HuH-7 (cell line): ENCODE measurements around the gene S100B.
"Not testable (repeated sequence)": the region's sequence is repeated elsewhere in the genome, so short reads cannot be mapped to it uniquely, and the experiment has no call there.

ENCODE experiments used
- DNase-seq: peaks from one replicate; pipeline ENCODE4 v3.0.0; 2011; ENCODE audit warnings: low spot score

Gene S100B

GRCh38 chr21:46600978-46601377, 3.9 kb downstream of the S100B start:
- DNase-seq = no peak

GRCh38 chr21:46600305-46600704, 4.6 kb downstream of the S100B start:
- DNase-seq = no peak

- no peak for DNase-seq
These were observed 6.0 kb downstream of the S100B start for GRCh38 chr21:46598581-46599572.

GRCh38 chr21:46597896-46598343, 7.0 kb downstream of the S100B start:
- no peak for DNase-seq

GRCh38 chr21:46597031-46597430, 7.9 kb downstream of the S100B start:
- no peak for DNase-seq

- no peak for DNase-seq
These were observed 8.7 kb downstream of the S100B start for GRCh38 chr21:46596201-46596600.

GRCh38 chr21:46594276-46594675, 10.6 kb downstream of the S100B start:
- no peak for DNase-seq

GRCh38 chr21:46585191-46585953, 19.5 kb downstream of the S100B start:
- no peak for DNase-seq

- no peak for DNase-seq
These were observed 23.0 kb downstream of the S100B start for GRCh38 chr21:46581780-46582307.

- not testable (repeated sequence) for DNase-seq
These were observed 25.5 kb downstream of the S100B start for GRCh38 chr21:46579394-46579793.

- DNase-seq = not testable (repeated sequence)
These were observed 27.1 kb downstream of the S100B start for GRCh38 chr21:46577786-46578185.

GRCh38 chr21:46572850-46573249, 32.0 kb downstream of the S100B start:
- DNase-seq = no peak

GRCh38 chr21:46570631-46571030, 34.3 kb downstream of the S100B start:
- no peak for DNase-seq

GRCh38 chr21:46570119-46570518, 34.8 kb downstream of the S100B start:
- DNase-seq = no peak

- DNase-seq = no peak
These were observed 35.8 kb downstream of the S100B start for GRCh38 chr21:46569081-46569480.

- no peak for DNase-seq
These were observed 36.3 kb downstream of the S100B start for GRCh38 chr21:46568562-46568961.

GRCh38 chr21:46567348-46567747, 37.5 kb downstream of the S100B start:
- no peak for DNase-seq

- no peak for DNase-seq
These were observed 40.5 kb downstream of the S100B start for GRCh38 chr21:46564391-46564790.

- DNase-seq = no peak
These were observed 41.8 kb downstream of the S100B start for GRCh38 chr21:46562964-46563607.

GRCh38 chr21:46562472-46562871, 42.4 kb downstream of the S100B start:
- DNase-seq = no peak

- DNase-seq = no peak
These were observed 43.3 kb downstream of the S100B start for GRCh38 chr21:46561445-46562090.
